NCI-H1694 (cell line): ENCODE measurements around the gene PAFAH2.
A peak's percentile ranks its signal among the peaks of the same experiment; 100 is the strongest.
"Not testable (repeated sequence)": the region's sequence is repeated elsewhere in the genome, so short reads cannot be mapped to it uniquely, and the experiment has no call there.

ENCODE experiments used
- DNase-seq: peaks from one replicate; lab custom pipeline; 2025; lab: John Stamatoyannopoulos, UW

Gene PAFAH2

GRCh38 chr1:25985171-25985570, 12.7 kb downstream of the PAFAH2 start:
- no peak for DNase-seq

DNA sequence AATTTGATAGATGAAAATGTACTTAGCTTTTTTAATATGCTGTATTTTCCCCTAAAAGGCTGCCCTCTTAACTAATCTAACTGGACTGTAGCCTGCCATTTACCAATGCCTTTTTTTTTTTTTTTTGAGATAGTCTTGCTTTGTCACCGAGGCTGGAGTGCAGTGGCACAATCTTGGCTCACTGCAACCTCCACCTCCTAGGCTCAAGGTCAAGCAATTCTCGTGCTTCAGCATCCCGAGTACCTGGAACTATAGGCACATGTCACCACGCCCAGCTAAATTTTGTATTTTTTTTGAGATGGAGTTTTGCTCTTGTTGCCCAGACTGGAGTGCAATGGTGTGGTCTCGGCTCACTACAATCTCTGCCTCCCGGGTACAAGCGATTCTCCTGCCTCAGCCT, 18.7 kb downstream of the PAFAH2 start:
- DNase-seq: no peak

GRCh38 chr1:25978403-25978802, 19.5 kb downstream of the PAFAH2 start:
- DNase-seq: no peak

DNA sequence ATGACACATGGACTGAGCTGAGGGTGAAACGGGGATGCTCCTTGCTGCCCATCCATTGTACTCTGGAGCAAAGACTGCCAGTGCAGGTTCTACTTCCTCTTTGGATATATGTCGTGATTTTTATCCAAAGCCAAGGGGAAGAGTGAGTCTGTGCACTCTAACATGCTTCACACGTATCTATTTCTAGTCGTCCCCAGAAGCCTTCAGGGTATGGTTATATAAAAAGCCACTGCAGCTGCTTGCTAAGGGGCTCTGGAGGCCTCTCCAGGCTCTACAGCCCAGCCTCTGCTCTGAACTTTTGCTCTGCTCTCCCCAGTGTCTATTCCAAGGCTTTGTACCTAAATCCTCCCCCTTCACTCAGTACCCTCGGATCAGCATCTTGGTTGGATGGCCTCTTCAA, 20.1 kb downstream of the PAFAH2 start:
- no peak for DNase-seq

DNA sequence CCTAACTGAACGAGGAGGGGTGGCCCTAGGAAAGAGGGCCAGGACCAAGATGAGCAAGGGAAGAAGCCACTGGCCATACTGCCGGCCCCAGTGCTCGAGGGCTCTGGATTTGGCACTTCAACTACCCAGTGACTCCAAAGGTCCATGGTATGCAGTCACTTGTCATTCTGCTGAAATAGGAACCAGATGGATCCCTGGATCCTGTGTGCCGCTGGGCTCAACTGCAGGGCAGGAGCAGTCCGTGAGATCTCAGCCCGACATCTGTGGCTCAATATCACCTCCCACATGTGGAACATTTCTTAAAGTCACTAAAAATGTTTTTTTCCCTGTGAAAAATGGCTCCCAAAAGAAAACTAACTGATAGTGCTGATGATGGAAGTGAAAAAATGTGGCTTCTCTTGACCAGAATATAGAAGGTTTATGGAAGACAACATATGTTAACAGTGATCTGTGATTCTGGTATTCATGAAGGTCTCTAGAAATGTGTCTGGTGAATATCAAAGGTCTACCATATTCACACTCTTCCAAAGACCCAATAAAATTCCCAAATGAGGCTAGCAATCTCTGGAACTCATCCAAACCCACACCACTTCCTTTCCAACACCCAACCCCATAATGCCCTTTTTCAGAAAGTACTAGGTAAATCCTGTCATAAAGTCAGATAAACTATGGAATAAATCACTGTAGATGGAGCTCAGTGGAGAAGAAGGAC, 24.1 kb downstream of the PAFAH2 start:
- DNase-seq: no peak

GRCh38 chr1:25971811-25972180, 26.1 kb downstream of the PAFAH2 start:
- no peak for DNase-seq

GRCh38 chr1:25971066-25971810, 26.6 kb downstream of the PAFAH2 start:
- no peak for DNase-seq

GRCh38 chr1:25967308-25967707, 30.6 kb downstream of the PAFAH2 start:
- no peak for DNase-seq

- no peak for DNase-seq
Measured at GRCh38 chr1:25959611-25960010, 38.3 kb downstream of the PAFAH2 start.

DNA sequence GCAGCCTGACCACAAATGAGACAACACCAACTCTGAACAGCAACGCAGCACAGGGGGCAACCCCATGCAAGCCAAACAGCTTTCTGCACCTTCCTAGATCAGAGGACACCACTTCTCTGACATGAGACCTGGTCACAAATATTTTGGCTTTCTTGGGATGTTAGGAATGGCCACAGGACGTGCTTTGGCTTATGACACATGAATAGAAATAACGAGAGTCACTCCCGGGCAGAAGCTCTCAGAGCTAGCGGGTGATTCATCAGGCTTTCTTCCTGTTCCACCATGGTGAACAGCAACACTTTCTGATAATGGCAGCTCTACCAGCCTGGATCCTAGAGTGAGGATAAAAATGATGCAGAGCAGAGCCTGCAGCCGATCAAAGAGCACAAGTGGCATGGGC, 39.4 kb downstream of the PAFAH2 start:
- DNase-seq: no peak

GRCh38 chr1:25955553-25955952, 42.3 kb downstream of the PAFAH2 start:
- no peak for DNase-seq

DNA sequence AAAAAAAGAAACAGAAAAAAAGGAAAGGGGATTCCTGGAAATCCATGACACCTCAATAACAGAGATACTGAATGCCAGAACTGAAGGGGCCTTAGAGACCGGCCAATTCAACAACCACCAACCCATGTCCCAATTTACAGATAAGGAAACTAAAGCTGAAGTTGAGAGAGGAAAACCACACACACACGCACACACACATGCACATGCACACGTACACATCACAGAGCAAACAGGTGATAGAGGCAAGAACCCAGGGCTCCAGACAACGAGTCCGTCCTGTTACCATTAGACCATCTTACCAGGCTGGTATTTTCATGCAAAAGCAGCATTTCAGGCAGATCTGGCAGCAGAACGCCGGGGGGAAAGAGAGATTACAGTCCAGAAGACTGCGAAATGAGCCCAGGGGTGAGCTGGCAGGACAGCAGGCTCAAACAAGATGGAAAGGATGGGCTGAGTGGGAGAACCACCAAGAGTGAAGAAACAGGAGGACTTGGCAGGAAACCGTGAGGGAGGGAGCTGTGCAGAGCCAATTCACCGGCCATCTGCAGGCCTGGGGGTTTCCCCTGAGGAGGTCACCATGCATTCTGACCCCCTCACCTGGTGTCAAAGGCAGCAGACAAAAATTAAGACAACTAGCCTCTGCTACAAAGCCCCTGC, 43.5 kb downstream of the PAFAH2 start:
- no peak for DNase-seq

DNA sequence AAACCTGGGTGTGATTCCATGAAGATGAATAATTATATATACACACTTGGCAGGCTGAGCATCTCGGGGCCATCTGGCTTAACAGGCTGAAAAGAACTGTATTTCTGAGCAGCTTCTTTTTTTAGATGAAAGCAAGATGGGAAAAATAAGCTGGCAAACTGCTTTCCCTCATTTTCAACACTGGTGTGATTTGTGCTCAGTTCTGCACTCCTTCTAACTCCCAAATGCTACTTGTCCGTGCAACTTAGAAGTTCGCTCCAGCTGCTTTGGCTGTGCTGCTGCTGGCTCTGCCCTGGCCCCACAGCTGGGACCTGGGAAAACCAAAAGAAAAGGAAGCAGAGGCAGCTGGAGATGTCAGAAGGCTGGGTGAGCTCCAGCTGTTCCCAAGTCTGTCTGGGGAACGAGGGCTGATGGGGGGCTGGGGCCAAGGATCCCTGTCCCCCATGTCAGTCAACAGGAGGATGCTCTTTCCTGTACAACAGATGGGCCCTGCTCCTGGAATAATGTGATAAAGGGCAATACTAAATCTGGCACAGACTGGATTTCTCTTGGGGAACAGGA, 44.9 kb downstream of the PAFAH2 start:
- peak; percentile 96 for DNase-seq

DNA sequence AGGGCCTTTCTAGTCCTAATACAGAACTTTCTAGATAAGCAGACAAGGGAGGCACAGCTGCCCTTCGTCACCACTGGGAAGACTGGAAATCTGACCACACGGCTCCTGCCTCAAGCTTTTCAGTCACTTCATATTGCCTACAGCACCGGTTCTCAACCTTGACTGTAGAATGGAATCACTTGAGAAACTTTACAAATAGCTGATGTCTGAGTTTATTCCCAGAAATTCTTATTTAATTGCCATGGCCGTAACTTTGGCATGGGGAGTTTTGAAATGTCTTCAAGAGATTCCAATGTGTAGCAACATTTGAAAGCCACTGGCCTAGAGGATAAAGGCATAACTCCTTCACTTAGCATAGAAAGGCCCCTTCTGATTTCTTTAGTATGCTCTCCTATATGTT, 49.2 kb downstream of the PAFAH2 start:
- DNase-seq: no peak

DNA sequence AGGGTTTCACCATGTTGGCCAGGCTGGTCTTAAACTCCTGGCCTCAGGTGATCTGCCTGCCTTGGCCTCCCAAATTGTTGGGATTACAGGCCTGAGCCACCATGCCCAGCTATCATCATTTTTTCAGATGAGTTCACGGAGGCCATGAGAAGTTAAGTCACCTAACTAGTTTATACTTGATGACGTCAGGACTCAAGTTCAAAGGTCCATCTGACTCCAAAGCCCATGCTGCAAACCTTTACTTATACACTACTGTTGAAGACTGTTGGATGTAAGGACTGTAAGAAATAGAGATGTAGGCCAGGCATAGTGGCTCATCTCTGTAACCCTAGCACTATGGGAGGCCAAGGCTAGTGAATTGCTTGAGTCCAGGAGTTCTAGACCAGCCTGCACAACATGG, 50.8 kb downstream of the PAFAH2 start:
- DNase-seq: no peak

GRCh38 chr1:25945761-25946160, 52.1 kb downstream of the PAFAH2 start:
- no peak for DNase-seq

DNA sequence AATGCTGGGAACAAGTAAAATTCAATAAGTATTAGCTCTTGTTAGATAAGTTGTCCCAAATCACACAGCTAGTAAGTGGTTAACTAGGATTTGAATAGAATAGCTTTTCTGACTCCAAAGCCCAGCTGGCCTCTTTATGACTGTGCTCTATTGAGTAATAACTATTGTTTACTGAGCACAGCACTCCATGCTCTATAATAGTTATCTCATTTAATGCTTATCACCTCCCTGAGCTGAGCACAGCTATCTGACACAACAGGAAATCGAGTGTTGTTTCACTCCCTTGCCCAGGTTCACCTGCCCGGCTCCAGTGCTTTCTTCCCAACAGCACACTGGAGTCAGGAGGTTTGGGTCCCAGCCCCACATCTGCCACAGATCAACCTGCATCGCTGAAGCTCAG, 52.9 kb downstream of the PAFAH2 start:
- no peak for DNase-seq

DNA sequence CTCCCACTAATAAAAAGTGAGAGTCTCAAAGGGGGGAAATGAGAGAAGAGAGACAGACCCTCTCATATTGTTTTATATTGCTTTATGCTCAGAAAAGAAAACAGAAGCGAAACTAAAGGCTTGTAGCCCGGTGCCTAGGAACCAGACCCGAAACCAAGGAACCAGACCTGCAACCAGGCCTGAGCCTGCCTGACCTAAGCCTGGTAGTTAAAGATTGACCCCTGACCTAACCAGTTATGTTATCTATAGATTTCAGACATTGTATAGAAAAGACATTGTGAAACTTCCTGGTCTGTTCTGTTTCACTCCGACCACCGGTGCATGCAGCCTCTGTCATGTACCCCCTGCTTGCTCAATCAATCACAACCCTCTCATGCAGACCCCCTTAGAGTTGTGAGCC, 54.4 kb downstream of the PAFAH2 start:
- DNase-seq: not testable (repeated sequence)

DNA sequence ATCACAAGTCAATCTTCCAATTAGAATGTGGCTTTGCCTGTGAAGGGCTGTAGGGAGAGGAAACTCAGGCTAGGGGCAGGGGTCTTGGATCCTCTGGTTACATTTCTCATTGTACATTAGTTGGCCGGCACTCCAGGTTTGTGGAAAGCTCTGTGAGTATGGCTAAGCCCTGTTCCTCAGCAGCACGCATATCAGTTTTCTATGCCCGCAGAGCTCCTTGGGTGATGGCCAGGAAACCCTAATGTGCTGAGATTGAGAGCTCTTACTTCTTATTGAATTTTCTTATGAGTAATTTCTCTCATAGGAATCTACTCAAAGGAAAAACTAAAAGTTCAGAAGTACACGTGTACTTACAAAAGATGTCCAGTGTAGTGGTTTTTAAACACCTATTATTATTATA, 60.9 kb downstream of the PAFAH2 start:
- DNase-seq: no peak

DNA sequence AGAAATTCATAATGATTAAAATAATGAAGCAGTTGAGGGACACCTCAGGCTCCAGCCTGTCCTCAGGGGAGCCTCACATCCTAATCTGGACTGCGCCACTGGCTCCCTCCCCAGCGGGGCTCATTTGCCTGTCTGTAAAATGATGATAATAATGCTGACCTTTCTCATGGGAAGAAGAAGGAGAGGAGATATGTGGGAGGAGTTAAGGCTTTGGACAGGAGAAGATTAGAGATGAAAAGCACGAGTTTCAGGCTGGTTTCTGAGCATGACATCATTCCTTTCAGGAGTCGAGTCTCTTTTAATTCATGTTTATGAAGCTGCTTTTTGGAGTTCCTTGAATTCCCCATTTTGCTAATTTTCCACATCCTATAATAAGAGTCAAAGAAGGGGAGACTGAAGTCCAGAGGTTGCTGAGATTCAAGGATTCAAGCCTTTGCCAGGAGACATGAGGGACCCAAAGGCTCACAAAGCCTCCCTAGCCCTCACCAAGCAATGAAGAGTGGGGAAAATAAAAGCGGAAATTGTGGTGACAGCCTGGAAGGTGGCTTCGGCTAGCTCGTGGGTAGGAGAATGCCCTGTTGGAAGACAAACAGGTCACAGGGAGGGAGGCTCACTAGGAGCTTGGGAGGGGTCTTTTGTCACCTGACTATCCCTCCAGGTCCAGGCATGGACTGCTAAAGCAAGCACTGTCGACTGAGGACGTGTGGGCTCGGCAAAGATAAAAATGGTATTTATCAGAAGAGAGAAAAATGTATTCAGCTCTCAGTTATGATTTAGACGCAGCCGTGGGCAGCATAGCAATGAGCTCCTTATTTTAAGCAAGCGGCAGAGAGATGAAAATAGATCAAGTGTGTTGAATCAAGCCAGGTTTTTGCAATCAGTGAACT, 64.1 kb downstream of the PAFAH2 start:
- DNase-seq: no peak

DNA sequence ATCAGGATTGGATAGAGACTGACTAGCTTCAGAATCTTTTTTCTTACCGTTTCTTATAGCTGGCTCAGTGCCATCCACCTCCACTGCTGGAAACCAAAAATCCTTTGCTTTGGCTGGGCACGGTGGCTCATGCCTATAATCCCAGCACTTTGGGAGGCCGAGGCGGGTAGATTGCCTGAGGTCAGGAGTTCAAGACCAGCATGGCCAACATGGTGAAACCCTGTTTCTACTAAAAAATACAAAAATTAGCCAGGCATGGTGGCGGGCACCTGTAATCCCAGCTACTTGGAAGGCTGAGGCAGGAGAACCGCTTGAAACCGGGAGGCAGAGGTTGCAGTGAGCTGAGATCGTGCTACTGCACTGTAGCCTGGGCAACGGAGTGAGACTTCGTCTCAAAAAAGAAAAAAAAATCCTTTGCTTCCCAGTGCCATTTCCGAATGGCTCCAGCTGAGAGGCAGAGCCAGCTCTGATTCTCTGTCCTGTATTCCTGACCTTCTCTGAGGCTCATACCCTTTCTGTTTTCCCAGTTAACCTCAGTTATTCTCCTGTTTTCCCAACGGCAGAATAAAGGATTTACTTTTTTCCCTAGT, 65.0 kb downstream of the PAFAH2 start:
- not testable (repeated sequence) for DNase-seq

GRCh38 chr1:25932321-25932720, 65.5 kb downstream of the PAFAH2 start:
- no peak for DNase-seq
